Breast epithelium (tissue), 3 donors: ENCODE results near the gene UBA3.

Experiments
- CTCF ChIP-seq, 3 donors: fragments of 450-650 bp; IDR thresholded peaks; one replicate each; pipeline ENCODE4 v1.5.1; 2016 to 2017; ENCODE audit warnings: antibody characterized with exemption in 3 of 3, mild to moderate bottlenecking in 3 of 3, moderate library complexity in 3 of 3
- POLR2A ChIP-seq: fragments of 450-650 bp; IDR thresholded peaks from one replicate; pipeline ENCODE4 v1.6.1; 2016; ENCODE audit warnings: antibody characterized with exemption, mild to moderate bottlenecking, moderate library complexity
- POLR2AphosphoS5 ChIP-seq, 3 donors: sonication (generic); formaldehyde crosslinking; IDR thresholded peaks; one replicate each; pipeline ENCODE4 v1.6.1; 2017; ENCODE audit warnings: antibody characterized with exemption in 3 of 3

- TF ChIP-seq CTCF (IDR thresholded peaks at IDR 0.05) (no peak), POLR2AphosphoS5 (IDR thresholded peaks at IDR 0.05) (no peak), POLR2A (no peak)
These were observed 651 bp downstream of the UBA3 start for GRCh38 chr3:69079269-69080159.
